ENCODE data around the gene SYNGR2. TPM values are rescaled to one million over a fixed set of nuclear protein-coding genes. Genes with fewer than 3 reads are reported as not detected.
A peak's percentile ranks its signal among the peaks of the same experiment; 100 is the strongest.

Gene SYNGR2
- 64.1 and 179 TPM in 2 replicates for total RNA-seq (ENCODE audit: low replicate concordance)
- long read RNA-seq, transcript SYNGR2-209 (1 exons, 3,036 nt), result minor isoform, 6 of 152 reads
- long read RNA-seq, transcript SYNGR2-204 (3 exons, 2,125 nt), result minor isoform, 15 of 152 reads
- long read RNA-seq, transcript SYNGR2-201 (4 exons, 2,325 nt), result major isoform, 119 of 152 reads
- long read RNA-seq, partial matches to known transcripts, result 7 of 152 reads
- long read RNA-seq, other reads (novel, unspliced or antisense), result 3 of 152 reads

- H3K4me3 Mint-ChIP-seq, result peak within 1 kb of the TSS; percentile 81
- peak within 1 kb of the TSS; percentile 48 for H3K27ac Mint-ChIP-seq
- no peaks in the 10 kb centered on the region for H3K9me3 Mint-ChIP-seq
- no peak for TF ChIP-seq CTCF (conservative IDR thresholded peaks at IDR 0.05)
- H3K4me1 Mint-ChIP-seq (ENCODE audit: unreplicated experiment), result peaks cover 11% of the 10 kb centered on the region
- no peaks in the 10 kb centered on the region for H3K36me3 Mint-ChIP-seq
- no peaks in the 10 kb centered on the region for H3K27me3 Mint-ChIP-seq
- DNase-seq (ENCODE audit: extremely low spot score, unreplicated experiment), result peak; percentile 88
Measured at GRCh38 chr17:78168242-78168902, at the start of gene SYNGR2. Gene SYNGR2, plus strand, starts transcription at chr17:78168581. Its CDS starts 36 bp downstream, at chr17:78168617.

- H3K27me3 Mint-ChIP-seq, result no peaks in the 10 kb centered on the region
- H3K9me3 Mint-ChIP-seq, result no peaks in the 10 kb centered on the region
- H3K4me3 Mint-ChIP-seq, result no peak overlapping the region
- DNase-seq (ENCODE audit: extremely low spot score, unreplicated experiment), result no peak
- H3K27ac Mint-ChIP-seq, result no peak overlapping the region
- H3K36me3 Mint-ChIP-seq, result peaks cover 6% of the 10 kb centered on the region
- TF ChIP-seq CTCF (conservative IDR thresholded peaks at IDR 0.05), result no peak
- no peaks in the 10 kb centered on the region for H3K4me1 Mint-ChIP-seq (ENCODE audit: unreplicated experiment)
Measured at GRCh38 chr17:78118801-78119241, 49.6 kb upstream of the SYNGR2 start.

- Mint-ChIP-seq H3K4me1 (ENCODE audit: unreplicated experiment) (no peaks in the 10 kb centered on the region), H3K27me3 (no peaks in the 10 kb centered on the region), H3K4me3 (no peak overlapping the region), H3K36me3 (peaks cover 7% of the 10 kb centered on the region), H3K27ac (no peak overlapping the region), H3K9me3 (no peaks in the 10 kb centered on the region)
- no peak for DNase-seq (ENCODE audit: extremely low spot score, unreplicated experiment)
- TF ChIP-seq CTCF (conservative IDR thresholded peaks at IDR 0.05), result no peak
Measured at GRCh38 chr17:78120537-78120936, 47.8 kb upstream of the SYNGR2 start.

- Mint-ChIP-seq H3K4me3 (no peak overlapping the region), H3K9me3 (no peaks in the 10 kb centered on the region), H3K36me3 (peaks cover 7% of the 10 kb centered on the region), H3K27me3 (no peaks in the 10 kb centered on the region), H3K27ac (no peak overlapping the region), H3K4me1 (ENCODE audit: unreplicated experiment) (no peaks in the 10 kb centered on the region)
- DNase-seq (ENCODE audit: extremely low spot score, unreplicated experiment), result no peak
- no peak for TF ChIP-seq CTCF (conservative IDR thresholded peaks at IDR 0.05)
Measured at GRCh38 chr17:78120971-78121800, 47.2 kb upstream of the SYNGR2 start.

GRCh38 chr17:78121801-78122215, 46.6 kb upstream of the SYNGR2 start:
- no peak for TF ChIP-seq CTCF (conservative IDR thresholded peaks at IDR 0.05)
- no peaks in the 10 kb centered on the region for H3K27me3 Mint-ChIP-seq
- DNase-seq (ENCODE audit: extremely low spot score, unreplicated experiment), result no peak
- H3K4me3 Mint-ChIP-seq, result no peak overlapping the region
- H3K36me3 Mint-ChIP-seq, result peaks cover 7% of the 10 kb centered on the region
- H3K4me1 Mint-ChIP-seq (ENCODE audit: unreplicated experiment), result no peaks in the 10 kb centered on the region
- H3K9me3 Mint-ChIP-seq, result no peaks in the 10 kb centered on the region
- H3K27ac Mint-ChIP-seq, result no peak overlapping the region
